T-helper 2 cell treated with Interferon-gamma antibody and Interleukin-4, amounts not matched to agents 5 μg/mL and 100 μg/mL, for 36 hours (primary cell): ENCODE results near the gene VSTM2B.
"Not testable (repeated sequence)": the region's sequence is repeated elsewhere in the genome, so short reads cannot be mapped to it uniquely, and the experiment has no call there.

Experiments
- DNase-seq: peaks from one replicate; pipeline ENCODE4 v3.0.0; 2021; ENCODE audit warnings: low spot score
- H3K27ac Mint-ChIP-seq: one replicate; pipeline ENCODE4 v1.8.0; 2021; ENCODE audit warnings: mild to moderate bottlenecking, mixed read lengths
- H3K27me3 Mint-ChIP-seq: one replicate; pipeline ENCODE4 v1.8.0; 2021; ENCODE audit warnings: low read depth, mixed read lengths
- H3K36me3 Mint-ChIP-seq: one replicate; pipeline ENCODE4 v1.8.0; 2021; ENCODE audit warnings: low read depth, mixed read lengths
- H3K4me1 Mint-ChIP-seq: one replicate; pipeline ENCODE4 v1.8.0; 2021; ENCODE audit warnings: low read depth, mixed read lengths
- H3K4me3 Mint-ChIP-seq: one replicate; pipeline ENCODE4 v1.8.0; 2022; ENCODE audit warnings: mild to moderate bottlenecking, moderate library complexity, mixed read lengths
- H3K9me3 Mint-ChIP-seq: one replicate; pipeline ENCODE4 v1.8.0; 2021; ENCODE audit warnings: mixed read lengths

VSTM2B gene

DNA sequence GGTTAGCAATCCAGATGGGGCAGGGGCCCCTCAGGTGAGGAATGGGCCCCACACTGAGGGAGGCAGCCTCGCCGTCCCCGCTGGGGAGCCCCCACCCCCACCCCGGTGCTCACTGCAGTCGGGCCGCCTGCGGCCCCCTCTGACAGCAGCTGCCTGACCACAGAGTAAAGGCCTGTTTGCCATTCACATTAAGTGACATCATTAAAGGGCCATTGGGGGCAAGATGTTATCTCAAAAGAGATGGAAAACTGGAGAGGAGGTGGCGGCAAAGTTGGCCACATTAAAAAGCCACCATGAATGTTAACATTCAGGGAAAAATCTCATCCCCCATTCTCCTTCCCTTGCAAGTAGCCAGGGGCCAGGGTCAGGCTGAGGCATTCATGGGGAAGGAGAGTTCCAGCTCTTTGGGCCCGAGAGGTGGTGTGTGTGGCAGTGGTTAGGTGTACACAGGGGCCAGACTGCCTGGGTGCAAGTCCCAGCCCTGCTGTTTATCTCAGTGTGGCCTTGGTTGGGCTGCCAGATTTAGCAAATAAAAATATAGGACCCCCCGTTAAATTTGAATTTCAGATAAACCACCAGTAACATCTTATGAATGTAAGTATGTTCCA is 20.9 kb downstream of the VSTM2B start:
- DNase-seq = no peak
- H3K36me3 Mint-ChIP-seq = no peaks in the 10 kb centered on the region

DNA sequence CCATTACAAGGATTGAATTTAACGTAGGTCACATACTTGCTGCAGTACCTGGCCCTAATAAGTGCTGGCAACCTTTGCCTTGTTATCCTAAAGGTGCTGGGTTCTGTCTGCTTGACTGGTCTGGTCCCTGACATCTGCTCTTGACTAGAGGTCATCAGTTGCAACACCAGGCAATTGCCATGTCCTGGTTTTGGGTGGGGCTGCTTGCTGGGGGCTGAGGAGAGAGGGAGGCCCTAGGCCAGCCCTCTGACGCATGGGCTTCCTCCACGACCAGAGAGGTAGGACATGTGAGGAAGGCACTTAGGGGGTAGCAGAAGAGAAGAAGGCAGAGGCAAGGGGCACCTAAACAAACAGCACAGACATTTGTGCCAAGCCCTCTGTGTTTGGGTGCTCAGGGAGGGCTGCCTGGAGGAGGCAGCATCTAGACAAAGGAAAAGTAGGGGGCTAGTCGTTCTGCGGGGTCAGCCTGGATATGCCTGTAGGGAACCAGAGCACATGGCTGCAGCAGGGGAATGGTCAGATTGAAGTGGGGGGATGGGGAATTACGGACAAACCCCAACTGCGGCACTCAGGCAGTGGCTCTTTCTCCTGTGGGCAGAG is 21.7 kb downstream of the VSTM2B start:
- Mint-ChIP-seq H3K9me3 (no peaks in the 10 kb centered on the region), H3K4me3 (no peak overlapping the region), H3K27ac (no peak overlapping the region), H3K36me3 (no peaks in the 10 kb centered on the region), H3K27me3 (peaks cover 2% of the 10 kb centered on the region), H3K4me1 (no peaks in the 10 kb centered on the region)
- no peak for DNase-seq

More for the DNA sequence above, 20.9 kb downstream of the VSTM2B start:
- no peaks in the 10 kb centered on the region for H3K4me1 Mint-ChIP-seq
- no peaks in the 10 kb centered on the region for H3K9me3 Mint-ChIP-seq
- peaks cover 2% of the 10 kb centered on the region for H3K27me3 Mint-ChIP-seq
- no peak overlapping the region for H3K27ac Mint-ChIP-seq
- no peak overlapping the region for H3K4me3 Mint-ChIP-seq

DNA sequence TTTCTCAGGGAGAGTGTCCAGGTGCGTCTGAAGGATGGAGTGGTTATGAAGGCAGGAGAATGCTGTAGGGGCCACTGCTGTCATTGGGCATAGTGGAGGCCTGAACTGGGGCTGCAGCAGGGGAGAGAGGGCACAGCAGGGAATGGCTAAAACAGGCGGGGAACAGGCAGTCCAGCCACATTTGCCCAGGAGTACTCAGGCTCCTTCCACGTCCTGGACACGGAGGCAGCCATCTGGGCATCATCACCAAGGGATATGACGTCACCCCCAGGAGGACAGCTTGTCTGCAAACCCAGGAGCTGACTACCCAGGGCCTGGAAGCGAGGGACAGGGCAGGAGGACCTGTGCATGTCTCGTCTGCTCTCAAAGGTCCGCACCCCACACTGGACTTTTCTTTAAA is 22.2 kb downstream of the VSTM2B start:
- DNase-seq = no peak
- Mint-ChIP-seq H3K4me1 (no peaks in the 10 kb centered on the region), H3K27ac (no peak overlapping the region), H3K9me3 (no peaks in the 10 kb centered on the region), H3K27me3 (peaks cover 2% of the 10 kb centered on the region), H3K4me3 (no peak overlapping the region), H3K36me3 (no peaks in the 10 kb centered on the region)

DNA sequence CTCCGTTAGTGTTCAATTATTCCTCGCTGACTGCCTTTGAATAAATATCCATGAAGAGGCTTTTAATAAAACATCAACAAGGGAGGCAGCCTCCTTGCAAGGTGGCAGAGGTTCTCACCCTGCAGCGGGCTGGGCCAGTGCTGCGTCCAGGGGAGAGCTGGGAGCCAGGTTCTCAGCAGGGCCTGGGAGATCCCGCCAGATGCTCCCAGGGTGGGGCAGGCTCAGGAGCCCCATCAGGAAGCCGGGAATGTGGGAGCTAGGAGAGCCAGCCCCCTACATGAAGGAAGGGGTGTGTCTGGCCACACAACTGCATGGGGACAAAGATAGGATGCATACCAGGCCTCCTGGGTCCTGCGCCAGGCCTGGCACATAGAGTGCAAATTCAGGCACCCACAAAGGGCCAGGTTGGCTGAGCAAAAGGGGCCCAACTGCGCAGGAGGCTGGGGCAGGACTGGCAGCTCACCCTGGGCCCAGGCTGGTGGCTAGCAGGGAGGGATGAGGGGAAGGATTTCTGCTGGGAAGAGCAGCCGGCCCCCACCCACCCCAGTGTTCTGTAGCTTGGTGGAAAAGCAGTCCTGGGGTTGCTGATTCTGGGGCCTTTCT is 22.8 kb downstream of the VSTM2B start:
- Mint-ChIP-seq H3K36me3 (no peaks in the 10 kb centered on the region), H3K4me1 (no peaks in the 10 kb centered on the region), H3K4me3 (no peak overlapping the region), H3K27ac (no peak overlapping the region), H3K9me3 (no peaks in the 10 kb centered on the region), H3K27me3 (peaks cover 2% of the 10 kb centered on the region)
- DNase-seq = no peak

DNA sequence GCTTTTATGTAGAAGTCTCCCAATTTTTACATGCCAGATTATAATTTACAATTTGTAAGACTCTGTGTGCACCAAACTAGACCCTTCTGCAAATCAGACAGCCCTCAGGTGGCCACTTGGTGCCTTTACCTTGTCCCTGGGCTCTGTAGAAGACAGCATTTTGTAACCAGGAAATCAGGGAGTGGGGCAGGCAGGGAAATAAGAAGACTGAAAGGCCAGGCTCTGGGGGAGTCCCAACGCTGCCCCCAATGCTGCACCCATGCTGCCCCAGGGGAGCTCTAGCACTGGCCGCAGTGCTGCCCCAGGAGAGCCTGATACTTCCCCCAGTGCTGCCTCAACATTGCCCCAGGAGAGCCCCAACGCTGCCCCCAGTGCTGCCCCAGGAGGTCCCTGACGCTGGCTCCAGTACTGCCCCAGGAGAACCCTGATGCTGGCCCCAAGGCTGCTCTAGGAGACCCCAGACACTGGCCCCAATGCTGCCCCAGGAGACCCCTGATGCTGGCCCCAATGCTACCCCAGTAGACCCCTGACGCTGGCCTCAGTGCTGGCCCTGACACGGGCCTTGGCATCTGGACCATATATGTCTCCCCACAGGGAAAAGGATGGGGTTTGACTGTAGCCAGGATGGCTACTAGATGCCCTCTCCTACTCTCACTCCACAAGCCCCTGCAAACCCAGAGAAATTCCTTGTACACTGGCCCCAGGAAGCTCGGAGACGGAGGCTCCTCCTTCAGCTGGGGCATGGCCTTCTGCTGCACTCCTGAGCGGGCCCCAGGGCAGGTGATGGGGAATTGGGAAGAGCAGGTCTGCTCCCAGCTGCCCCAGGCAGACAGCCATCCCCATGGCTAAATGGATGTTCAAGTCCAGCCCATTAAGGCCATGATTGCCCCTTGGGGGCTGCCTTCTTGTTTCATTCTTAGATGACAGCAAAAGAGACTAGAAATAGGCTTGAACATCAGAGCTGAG is 23.6 kb downstream of the VSTM2B start:
- Mint-ChIP-seq H3K4me1 (no peaks in the 10 kb centered on the region), H3K27ac (no peak overlapping the region), H3K9me3 (no peaks in the 10 kb centered on the region), H3K36me3 (no peaks in the 10 kb centered on the region), H3K4me3 (no peak overlapping the region), H3K27me3 (peaks cover 2% of the 10 kb centered on the region)
- DNase-seq = no peak

DNA sequence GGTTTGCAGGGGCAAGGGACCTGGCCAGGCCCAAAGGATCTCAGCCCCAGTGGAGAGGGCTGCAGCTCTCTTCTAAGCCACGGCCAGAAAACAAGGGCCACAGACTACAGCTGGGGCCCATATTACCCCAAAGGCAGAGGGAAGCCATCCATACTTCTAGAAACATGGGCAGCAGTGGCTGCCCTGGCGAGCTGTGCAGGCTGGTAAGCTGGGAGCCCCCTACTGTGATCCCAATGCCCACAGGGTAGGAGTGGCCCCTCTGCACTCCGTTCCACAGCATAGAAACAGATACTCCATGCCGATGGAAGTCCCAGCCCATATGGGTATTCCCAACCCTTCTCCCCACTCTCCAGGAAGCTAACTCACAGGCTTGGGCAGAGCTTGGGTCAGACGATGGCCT is 25.1 kb downstream of the VSTM2B start:
- DNase-seq = no peak
- no peak overlapping the region for H3K27ac Mint-ChIP-seq
- no peaks in the 10 kb centered on the region for H3K36me3 Mint-ChIP-seq
- H3K9me3 Mint-ChIP-seq = peaks cover 9% of the 10 kb centered on the region
- H3K27me3 Mint-ChIP-seq = peaks cover 9% of the 10 kb centered on the region
- no peak overlapping the region for H3K4me3 Mint-ChIP-seq
- no peaks in the 10 kb centered on the region for H3K4me1 Mint-ChIP-seq

DNA sequence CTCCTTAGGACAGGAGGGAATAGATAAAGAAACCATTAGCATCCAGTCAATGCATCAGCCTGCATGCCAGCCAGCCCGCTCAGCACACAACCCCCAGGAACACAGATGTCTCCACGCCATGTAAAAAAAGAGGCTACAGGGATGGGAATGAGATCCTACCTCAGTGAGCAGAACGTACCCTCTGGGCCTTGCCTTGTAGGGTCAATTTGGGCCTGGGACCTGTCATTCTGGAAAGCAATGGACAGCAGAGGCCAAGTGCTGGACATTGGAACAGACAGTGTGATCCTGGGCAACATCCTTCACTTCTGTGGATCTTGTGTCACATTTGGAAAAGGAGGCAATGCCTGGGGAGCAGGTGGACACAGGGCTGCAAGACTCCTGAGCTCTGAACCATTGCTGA is 26.0 kb downstream of the VSTM2B start:
- no peak overlapping the region for H3K27ac Mint-ChIP-seq
- no peak for DNase-seq
- no peaks in the 10 kb centered on the region for H3K36me3 Mint-ChIP-seq
- no peak overlapping the region for H3K4me3 Mint-ChIP-seq
- H3K9me3 Mint-ChIP-seq = peaks cover 9% of the 10 kb centered on the region
- peaks cover 11% of the 10 kb centered on the region for H3K27me3 Mint-ChIP-seq
- H3K4me1 Mint-ChIP-seq = no peaks in the 10 kb centered on the region

DNA sequence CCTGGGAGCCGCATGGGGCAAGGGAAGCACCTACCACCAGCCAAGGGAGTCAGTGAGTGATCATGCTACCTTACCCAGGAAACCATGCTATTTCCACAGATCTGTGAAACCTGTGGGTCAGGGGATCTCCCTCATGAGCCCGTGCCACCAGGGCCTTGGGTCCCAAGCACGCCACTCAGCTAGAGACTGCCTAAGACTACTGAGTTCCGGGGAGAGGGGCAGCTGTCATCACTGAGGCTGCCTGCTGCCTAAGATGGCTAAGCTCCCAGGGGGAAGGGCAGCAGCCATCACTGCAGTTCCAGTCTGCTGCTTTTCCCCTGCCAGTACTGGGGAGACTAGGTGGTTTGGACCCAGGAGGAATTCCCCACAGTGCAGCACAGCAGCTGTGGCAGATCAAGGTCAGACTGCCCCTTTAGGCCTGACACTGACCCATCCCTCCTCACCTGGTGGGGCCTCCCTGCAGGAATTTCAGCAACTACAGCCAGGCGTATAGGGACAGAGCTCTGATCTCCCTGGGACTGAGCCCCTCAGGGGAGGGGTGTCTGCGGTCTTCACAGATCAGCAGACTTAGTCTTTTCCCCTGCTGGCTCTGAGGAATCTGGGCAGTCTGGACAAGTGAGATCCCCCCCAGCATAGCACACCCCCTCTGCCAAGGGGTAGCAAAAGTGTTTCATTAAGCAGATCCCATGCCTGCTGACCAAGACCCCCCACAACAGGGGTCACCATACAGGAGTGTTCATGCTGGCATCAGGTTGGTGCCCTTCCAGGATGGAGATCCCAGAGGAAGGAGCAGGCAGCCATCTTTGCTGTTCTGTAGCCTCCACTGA is 26.9 kb downstream of the VSTM2B start:
- Mint-ChIP-seq H3K27ac (no peak overlapping the region), H3K36me3 (no peaks in the 10 kb centered on the region), H3K4me1 (no peaks in the 10 kb centered on the region), H3K27me3 (peaks cover 11% of the 10 kb centered on the region), H3K4me3 (no peak overlapping the region), H3K9me3 (peaks cover 9% of the 10 kb centered on the region)
- DNase-seq = no peak

DNA sequence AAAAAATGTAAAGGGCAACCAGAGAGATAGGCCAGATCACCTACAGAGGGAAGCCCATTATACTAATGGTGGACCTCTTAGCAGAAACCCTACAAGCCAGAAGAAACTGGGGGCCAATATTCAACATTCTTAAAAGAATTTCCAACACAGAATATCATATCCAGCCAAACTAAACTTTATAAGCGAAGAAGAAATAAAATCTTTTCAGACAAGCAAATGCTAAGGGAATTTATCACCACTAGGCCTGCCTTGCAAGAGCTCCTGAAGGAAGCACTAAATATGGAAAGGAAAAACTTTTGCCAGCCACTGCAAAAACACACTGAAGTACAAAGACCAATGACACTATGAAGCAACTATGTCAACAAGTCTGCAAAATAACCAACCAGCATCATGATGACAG is 28.4 kb downstream of the VSTM2B start:
- Mint-ChIP-seq H3K27ac (no peak overlapping the region), H3K27me3 (peaks cover 11% of the 10 kb centered on the region)

DNA sequence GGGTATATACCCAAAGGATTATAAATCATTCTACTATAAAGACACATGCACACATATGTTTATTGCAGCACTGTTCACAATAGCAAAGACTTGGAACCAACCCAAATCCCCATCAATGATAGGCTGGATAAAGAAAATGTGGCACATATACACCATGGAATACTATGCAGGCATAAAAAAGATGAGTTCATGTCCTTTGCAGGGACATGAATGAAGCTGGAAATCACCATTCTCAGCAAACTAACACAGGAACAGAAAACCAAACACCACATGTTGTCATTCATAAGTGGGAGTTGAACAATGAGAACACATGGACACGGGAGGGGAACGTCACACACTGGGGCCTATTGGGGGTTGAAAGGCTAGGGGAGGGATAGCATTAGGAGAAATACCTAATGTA is 33.3 kb downstream of the VSTM2B start:
- not testable (repeated sequence) for H3K27ac Mint-ChIP-seq, H3K4me3 Mint-ChIP-seq, DNase-seq, H3K4me1 Mint-ChIP-seq, H3K36me3 Mint-ChIP-seq
- peaks cover 11% of the 10 kb centered on the region for H3K27me3 Mint-ChIP-seq
- peaks cover 23% of the 10 kb centered on the region for H3K9me3 Mint-ChIP-seq

More for the DNA sequence above, 28.4 kb downstream of the VSTM2B start:
- Mint-ChIP-seq H3K36me3 (no peaks in the 10 kb centered on the region), H3K4me1 (no peaks in the 10 kb centered on the region), H3K9me3 (peaks cover 16% of the 10 kb centered on the region), H3K4me3 (no peak overlapping the region)
- DNase-seq = no peak

DNA sequence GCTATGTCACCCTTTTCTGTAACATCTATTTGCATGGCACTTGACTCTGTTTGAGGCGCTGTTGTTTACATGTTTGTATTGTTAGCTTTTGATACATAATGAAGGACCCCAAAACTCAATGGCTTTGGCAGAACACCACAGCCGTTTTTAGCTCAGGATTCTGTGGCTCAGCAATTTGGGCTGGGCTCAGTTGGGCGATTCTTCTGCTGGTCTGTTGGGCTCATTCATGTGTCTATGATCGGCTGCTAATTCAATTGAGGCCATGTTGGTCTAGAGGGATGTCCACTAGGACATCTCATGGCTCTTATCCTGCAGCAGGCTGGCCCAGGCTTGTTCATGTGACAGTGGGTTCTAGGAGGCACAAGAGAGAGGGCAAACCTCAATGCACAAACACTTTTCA is 33.9 kb downstream of the VSTM2B start:
- Mint-ChIP-seq H3K36me3 (no peaks in the 10 kb centered on the region), H3K27ac (no peak overlapping the region), H3K27me3 (peaks cover 11% of the 10 kb centered on the region), H3K9me3 (peaks cover 23% of the 10 kb centered on the region), H3K4me3 (no peak overlapping the region), H3K4me1 (no peaks in the 10 kb centered on the region)
- DNase-seq = no peak

DNA sequence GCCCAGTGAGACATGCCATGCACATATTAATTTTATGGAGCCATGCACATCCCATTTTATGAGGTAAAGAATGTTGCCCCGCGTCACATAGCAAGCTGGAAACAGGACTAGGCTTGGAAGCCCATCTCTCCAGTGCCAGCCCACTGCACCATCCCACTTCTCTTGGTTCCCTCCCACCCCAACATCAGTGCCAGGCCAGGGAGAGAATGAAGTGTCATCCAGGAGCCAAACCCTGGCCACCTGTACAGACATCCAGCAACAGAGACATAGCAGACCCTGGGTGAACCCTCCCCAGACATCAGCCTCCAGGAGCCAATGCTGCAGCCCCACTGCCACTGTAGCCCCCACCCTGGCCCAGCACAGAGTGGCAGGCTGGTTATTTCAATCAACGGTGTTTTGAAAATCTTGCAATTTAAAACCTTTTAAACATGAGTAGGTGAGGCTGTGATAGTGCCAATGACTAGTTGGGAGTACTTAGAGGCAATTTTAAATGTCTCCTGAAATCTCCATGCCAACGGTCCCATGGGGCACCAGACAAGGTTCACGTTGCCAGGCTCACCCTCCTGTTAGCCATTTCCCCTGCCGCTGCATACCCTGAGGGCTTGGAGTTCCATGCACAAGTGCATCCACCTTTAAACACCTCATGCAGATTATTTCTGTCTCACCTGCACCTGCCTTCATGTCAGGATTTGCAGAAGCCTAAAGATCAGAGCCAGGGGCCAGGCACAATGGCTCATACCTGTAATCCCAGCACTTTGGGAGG is 34.7 kb downstream of the VSTM2B start:
- no peaks in the 10 kb centered on the region for H3K4me1 Mint-ChIP-seq
- no peak overlapping the region for H3K27ac Mint-ChIP-seq
- H3K27me3 Mint-ChIP-seq = peaks cover 6% of the 10 kb centered on the region
- H3K36me3 Mint-ChIP-seq = no peaks in the 10 kb centered on the region
- H3K4me3 Mint-ChIP-seq = no peak overlapping the region
- no peak for DNase-seq
- peaks cover 17% of the 10 kb centered on the region for H3K9me3 Mint-ChIP-seq

DNA sequence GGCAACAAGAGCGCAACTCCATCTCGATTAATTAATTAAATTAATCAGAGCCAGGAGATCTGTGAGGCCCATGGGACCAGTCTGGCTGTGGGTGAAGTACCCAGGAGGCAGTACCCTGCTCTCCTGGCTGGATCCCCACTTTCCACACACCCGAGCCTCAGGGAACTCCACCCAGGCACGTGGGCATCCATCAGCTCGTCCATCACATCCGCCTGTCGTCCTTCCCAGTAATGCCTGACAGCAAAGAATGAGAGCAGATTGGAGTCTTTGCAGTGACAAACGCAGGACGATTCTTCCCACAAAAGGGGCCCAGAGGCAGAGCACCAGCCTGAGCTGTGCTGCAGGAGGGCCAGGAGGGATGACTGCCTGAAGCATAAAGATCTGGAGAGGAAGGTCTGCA is 35.8 kb downstream of the VSTM2B start:
- no peak overlapping the region for H3K4me3 Mint-ChIP-seq
- H3K9me3 Mint-ChIP-seq = peaks cover 15% of the 10 kb centered on the region
- no peaks in the 10 kb centered on the region for H3K4me1 Mint-ChIP-seq
- H3K36me3 Mint-ChIP-seq = no peaks in the 10 kb centered on the region
- no peak overlapping the region for H3K27ac Mint-ChIP-seq
- H3K27me3 Mint-ChIP-seq = no peaks in the 10 kb centered on the region
- DNase-seq = no peak
